PC-9 (cell line): ENCODE data around the gene DUSP16. TPM values are rescaled to one million over a fixed set of nuclear protein-coding genes. Genes with fewer than 3 reads are reported as not detected.

ENCODE experiments used
- BruUV-seq: library from RNA; stranded (reverse); fragments of 400-500 nt; replicated peaks from 2 replicates; lab custom pipeline; 2021; lab: Mats Ljungman, UMichigan
- CTCF ChIA-PET: fragments of 300-600 bp; sonication (Branson Sonifier 250); formaldehyde crosslinking; loops from one replicate; lab custom pipeline; 2022; ENCODE audit warnings: antibody characterized with exemption; lab: Charles Lee
- POLR2A ChIA-PET: fragments of 300-600 bp; sonication (Branson Sonifier 250); formaldehyde crosslinking; loops from one replicate; lab custom pipeline; 2022; ENCODE audit warnings: antibody characterized with exemption; ENCODE audit not compliant: unreplicated experiment; lab: Charles Lee
- DNase-seq, 2 experiments: peaks; one replicate each; pipeline versions ENCODE4 v3.0.0 to v3.0.0-alpha.2; 2015 to 2022; ENCODE audit warnings: mixed read lengths in 1 of 2
- H2AFZ ChIP-seq: fragments of 200-600 bp; sonication (generic); 2 replicates; pipeline ENCODE4 v1.8.1; 2017; ENCODE audit warnings: antibody characterized with exemption
- H3F3A ChIP-seq: fragments of 200-600 bp; sonication (generic); 2 replicates; pipeline ENCODE4 v1.8.1; 2017; ENCODE audit warnings: antibody characterized with exemption, mild to moderate bottlenecking, low read depth; ENCODE audit not compliant: insufficient read depth
- H3K27ac ChIP-seq: fragments of 200-600 bp; sonication (generic); 2 replicates; pipeline ENCODE4 v1.6.1; 2016; ENCODE audit warnings: mixed run types
- H3K27me3 ChIP-seq: fragments of 200-600 bp; sonication (generic); 2 replicates; pipeline ENCODE4 v1.6.1; 2016; ENCODE audit warnings: low read depth, mixed run types; ENCODE audit not compliant: insufficient read depth
- H3K36me3 ChIP-seq: fragments of 200-600 bp; sonication (generic); 2 replicates; pipeline ENCODE4 v1.6.1; 2016; ENCODE audit warnings: low read depth, mixed run types
- H3K4me1 ChIP-seq: fragments of 200-600 bp; sonication (generic); replicated peaks from 2 replicates; pipeline ENCODE4 v1.6.1; 2016; ENCODE audit warnings: mixed run types; ENCODE audit not compliant: insufficient read depth
- H3K4me2 ChIP-seq: fragments of 200-600 bp; sonication (generic); 2 replicates; pipeline ENCODE4 v1.6.1; 2017; ENCODE audit warnings: mixed run types
- H3K4me3 ChIP-seq: fragments of 200-600 bp; sonication (generic); 2 replicates; pipeline ENCODE4 v1.6.1; 2016; ENCODE audit warnings: mixed run types
- H3K79me2 ChIP-seq: fragments of 200-600 bp; sonication (generic); 2 replicates; pipeline ENCODE4 v1.6.1; 2017; ENCODE audit warnings: low read depth, mixed run types
- H3K9me2 ChIP-seq: fragments of 200-600 bp; sonication (generic); 2 replicates; pipeline ENCODE4 v1.8.1; 2017; ENCODE audit warnings: mild to moderate bottlenecking; ENCODE audit not compliant: insufficient read depth
- H3K9me3 ChIP-seq: fragments of 200-600 bp; sonication (generic); 2 replicates; pipeline ENCODE4 v1.8.1; 2016; ENCODE audit warnings: low read depth; ENCODE audit not compliant: insufficient read depth
- H4K20me1 ChIP-seq: fragments of 200-600 bp; sonication (generic); 2 replicates; pipeline ENCODE4 v1.8.1; 2017; ENCODE audit not compliant: insufficient read depth
- CTCF ChIP-seq: fragments of 200-600 bp; sonication (generic); conservative IDR thresholded peaks from 2 replicates; pipeline ENCODE4 v1.6.1; 2017; ENCODE audit warnings: mixed run types, antibody characterized with exemption, mild to moderate bottlenecking, moderate library complexity
- EZH2 ChIP-seq: fragments of 200-600 bp; sonication (generic); IDR thresholded peaks from 2 replicates; pipeline ENCODE4 v1.8.0; 2017; ENCODE audit warnings: antibody characterized with exemption, low read depth
- intact Hi-C: fragments of 100-400 bp; cut with micrococcal nuclease; formaldehyde crosslinking; loops from one replicate; pipeline ENCODE4 v1.10.0; 2022; ENCODE audit not compliant: unreplicated experiment
- total RNA-seq: library from RNA; stranded (reverse); gene quantifications from 2 replicates; pipeline ENCODE4 v1.2.3, GENCODE V29; 2021

DUSP16 gene
- total RNA-seq, 1 experiment from 2014 or later = 24.8 TPM

- DNase-seq = no peak
- Histone ChIP-seq H3K27ac (no peak overlapping the region), H2AFZ (no peak overlapping the region), H3F3A (peaks cover 9% of the 10 kb centered on the region), H3K4me2 (no peak overlapping the region), H3K9me3 (no peaks in the 10 kb centered on the region), H3K9me2 (no peaks in the 10 kb centered on the region), H3K36me3 (no peaks in the 10 kb centered on the region), H3K4me1 (peaks cover 19% of the 10 kb centered on the region), H3K79me2 (no peaks in the 10 kb centered on the region), H3K4me3 (no peak overlapping the region), H4K20me1 (no peaks in the 10 kb centered on the region), H3K27me3 (no peaks in the 10 kb centered on the region)
- no TSS peak for BruUV-seq
- ChIA-PET POLR2A (interaction anchor here (1.0 kb wide), 1 partner anchor 100 kb away, joined by 5 read pairs; no protein-coding TSS in a partner anchor), CTCF (no interaction called here)
- intact Hi-C loops = no loop called here
- TF ChIP-seq EZH2 = no peak
- no peak for TF ChIP-seq CTCF
These were observed 125.8 kb downstream of the DUSP16 start for GRCh38 chr12:12436831-12437345.

- Histone ChIP-seq H3K79me2 (no peaks in the 10 kb centered on the region), H3K27ac (no peak overlapping the region), H3K4me2 (no peak overlapping the region), H3F3A (peaks cover 9% of the 10 kb centered on the region), H3K9me3 (no peaks in the 10 kb centered on the region), H3K36me3 (no peaks in the 10 kb centered on the region), H3K9me2 (no peaks in the 10 kb centered on the region), H2AFZ (no peak overlapping the region), H3K4me1 (peaks cover 15% of the 10 kb centered on the region), H3K27me3 (no peaks in the 10 kb centered on the region), H3K4me3 (no peak overlapping the region), H4K20me1 (no peaks in the 10 kb centered on the region)
- DNase-seq = no peak
- ChIA-PET CTCF (no interaction called here), POLR2A (no interaction called here)
- BruUV-seq = no TSS peak
- intact Hi-C loops = no loop called here
- TF ChIP-seq CTCF = no peak
- TF ChIP-seq EZH2 = no peak
These were observed 129.4 kb downstream of the DUSP16 start for GRCh38 chr12:12433203-12433731.

GRCh38 chr12:12432364-12432763 lies 130.3 kb downstream of the DUSP16 start:
- Histone ChIP-seq H3K79me2 (no peaks in the 10 kb centered on the region), H3K4me1 (peaks cover 15% of the 10 kb centered on the region), H3K36me3 (no peaks in the 10 kb centered on the region), H3K4me3 (no peak overlapping the region), H3K4me2 (0 out of 2 replicates have a peak overlapping the region, but pooled peaks have one; percentile 5), H3K27ac (no peak overlapping the region), H2AFZ (no peak overlapping the region), H3K9me3 (no peaks in the 10 kb centered on the region), H4K20me1 (no peaks in the 10 kb centered on the region), H3K9me2 (no peaks in the 10 kb centered on the region), H3F3A (peaks cover 9% of the 10 kb centered on the region), H3K27me3 (no peaks in the 10 kb centered on the region)
- intact Hi-C loops = no loop called here
- BruUV-seq = no TSS peak
- ChIA-PET CTCF (no interaction called here), POLR2A (no interaction called here)
- no peak for TF ChIP-seq CTCF
- no peak for TF ChIP-seq EZH2
- DNase-seq = peak in 1 of 2 experiments; percentile 65
